ENCODE data around the gene PCGF5. TPM values are rescaled to one million over a fixed set of nuclear protein-coding genes. Genes with fewer than 3 reads are reported as not detected.

PCGF5 gene
- total and polyA plus RNA-seq, 2 of the 8 experiments (the other 6 are each of a cell fraction or from before 2014, with no cell fraction given) = 5.8 to 8.4 TPM

DNA sequence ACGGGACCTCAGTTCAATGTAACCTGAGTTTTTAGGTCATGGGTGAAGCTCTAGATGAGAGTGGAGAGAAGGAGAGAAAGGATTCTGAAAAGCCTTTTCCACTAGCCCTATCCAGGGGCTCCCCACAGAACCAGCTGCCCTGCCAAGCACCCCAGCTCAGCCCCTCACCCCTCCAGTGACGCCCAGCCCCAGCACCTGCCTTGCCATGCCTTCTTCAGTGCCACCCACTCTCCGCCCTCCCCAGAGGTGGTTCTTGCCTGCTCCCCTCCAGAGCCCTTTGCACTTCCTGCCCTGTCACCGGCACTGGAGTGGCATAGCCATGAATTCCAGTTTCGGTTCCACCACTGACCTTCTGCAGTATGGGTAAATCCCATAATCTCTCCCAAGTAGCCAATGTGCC lies 70.1 kb downstream of the PCGF5 start:
- H2BK20ac ChIP-seq (ENCODE audit: low read length) = peak overlapping the region; percentile 61; the same call in 1 of the 2 replicates
- no peak overlapping the region for H3K56ac ChIP-seq (replicated peaks; ENCODE audit: insufficient read length, low read depth, low read length)
- POLR2A ChIA-PET (ENCODE audit: partially characterized antibody) = no interaction called here
- H4K91ac ChIP-seq (replicated peaks; ENCODE audit: insufficient read length, low read length) = no peak overlapping the region
- H3K27ac ChIP-seq (ENCODE audit: low read depth, low read length) = no peak overlapping the region
- no peak overlapping the region for H2BK5ac ChIP-seq (ENCODE audit: low read depth, low read length)
- H3K79me1 ChIP-seq (ENCODE audit: low read depth, low read length) = no peaks in the 10 kb centered on the region
- TF ChIP-seq TCF12 (IDR thresholded peaks at IDR 0.05; ENCODE audit: low read depth, low read length) (no peak), SUZ12 (IDR thresholded peaks at IDR 0.05; ENCODE audit: low read length) (no peak), SRF (IDR thresholded peaks at IDR 0.05; ENCODE audit: low read depth, low read length) (no peak), SP1 (IDR thresholded peaks at IDR 0.05; ENCODE audit: low read depth, low read length) (no peak), POLR2AphosphoS5 (IDR thresholded peaks at IDR 0.05; ENCODE audit: low read depth, low read length) (no peak), FOSL1 (IDR thresholded peaks at IDR 0.05; ENCODE audit: insufficient read depth, low read depth, low read length) (no peak), CTBP2 (IDR thresholded peaks at IDR 0.05; ENCODE audit: borderline replicate concordance, insufficient read depth, insufficient read length, low read length) (no peak), SP2 (IDR thresholded peaks at IDR 0.05; ENCODE audit: low read length) (no peak), SAP30 (IDR thresholded peaks at IDR 0.05; ENCODE audit: insufficient read depth, insufficient replicate concordance, low read length) (no peak), TEAD4 (IDR thresholded peaks at IDR 0.05; ENCODE audit: low read depth, low read length) (no peak)
- no peaks in the 10 kb centered on the region for H3K79me2 ChIP-seq (ENCODE audit: control insufficient read depth in 1 of 2, insufficient read depth in 2 of 2, low read length in 2 of 2)
- no peak overlapping the region for H3K14ac ChIP-seq (ENCODE audit: insufficient read length)
- H3K18ac ChIP-seq (ENCODE audit: extremely low read depth, low read length) = no peak overlapping the region
- H4K20me1 ChIP-seq (replicated peaks in 1 of 2; ENCODE audit: control insufficient read depth in 1 of 2, insufficient read depth in 2 of 2, low read length in 2 of 2) = no peaks in the 10 kb centered on the region
- H3K4me2 ChIP-seq (ENCODE audit: insufficient read depth in 1 of 2, low read depth in 2 of 2, low read length in 2 of 2) = no peak overlapping the region
- no peak overlapping the region for H3K4me3 ChIP-seq (ENCODE audit: extremely low read depth in 1 of 4, insufficient read depth in 2 of 4, low read depth in 3 of 4, low read length in 4 of 4)
- H2BK15ac ChIP-seq (ENCODE audit: low read length) = no peak overlapping the region
- no peak overlapping the region for H3K23ac ChIP-seq (ENCODE audit: insufficient read length)
- H2AK5ac ChIP-seq (ENCODE audit: low read depth, low read length) = no peak overlapping the region
- H3K4me1 ChIP-seq (replicated peaks in 1 of 4; ENCODE audit: control insufficient read depth in 3 of 4, insufficient read depth in 4 of 4, low read length in 3 of 4) = no peaks in the 10 kb centered on the region
- WGBS, 2 experiments (ENCODE audit: extremely low coverage in 1 of 2, insufficient coverage in 1 of 2, insufficient read length in 1 of 2, insufficient replicate concordance in 2 of 2, low coverage in 1 of 2, low lambda C conversion rate in 2 of 2, missing lambda C conversion rate in 1 of 2) = 75% methylated on average over 5 of the region's 5 CpGs; no CpG with 5 or more reads in 1 of the 2 experiments
- no peaks in the 10 kb centered on the region for H3K23me2 ChIP-seq (ENCODE audit: low read depth, low read length)
- H2BK12ac ChIP-seq (ENCODE audit: low read depth, low read length) = no peak overlapping the region
- DNase-seq (ENCODE audit: low read depth in 1 of 2, low spot score in 2 of 2) (no peak), FAIRE-seq (no peak)
- no peak overlapping the region for H2AFZ ChIP-seq (ENCODE audit: low read length)
- no peak overlapping the region for H4K8ac ChIP-seq (ENCODE audit: extremely low read depth, insufficient read depth, low read length)
- H4K5ac ChIP-seq (ENCODE audit: insufficient read length, low read depth, low read length) = no peak overlapping the region
- H3K4ac ChIP-seq (replicated peaks; ENCODE audit: insufficient read length, low read depth, low read length) = no peak overlapping the region
- no peaks in the 10 kb centered on the region for H3K9me3 ChIP-seq (ENCODE audit: insufficient read depth in 2 of 2, low read depth in 1 of 2, low read length in 1 of 2)
- H3K36me3 ChIP-seq (ENCODE audit: control insufficient read depth in 2 of 4, insufficient read depth in 4 of 4, low read length in 3 of 4) = no peaks in the 10 kb centered on the region
- CTCF ChIA-PET (ENCODE audit: partially characterized antibody) = interaction anchor here (0.9 to 3.5 kb wide), 4 partner anchors 247 to 403 kb away, joined by 3 to 8 read pairs (median 4); no protein-coding TSS in a partner anchor
- no peak overlapping the region for H2BK120ac ChIP-seq (replicated peaks; ENCODE audit: low read depth, low read length)
- no peak overlapping the region for H3K9ac ChIP-seq (replicated peaks in 1 of 4; ENCODE audit: extremely low read depth in 1 of 4, low read depth in 3 of 4, low read length in 3 of 4)
- H3K27me3 ChIP-seq (replicated peaks in 1 of 4; ENCODE audit: control insufficient read depth in 3 of 4, extremely low read depth in 1 of 4, insufficient read depth in 3 of 4, low read length in 3 of 4) = peaks cover 0 to 3% (median 0%) of the 10 kb centered on the region in 4 experiments; a peak in 2 of 7 replicates
